Stimulated activated CD4-positive, alpha-beta T cell treated with anti-CD3 and anti-CD28 coated beads, Interleukin-15, amount 100 ng/mL, for 24 hours (primary cell): ENCODE results near the gene RPS15A.
"Not testable (repeated sequence)": the region's sequence is repeated elsewhere in the genome, so short reads cannot be mapped to it uniquely, and the experiment has no call there.

Experiments used
- DNase-seq: peaks from one replicate; pipeline ENCODE4 v3.0.0-alpha.2; 2020

Gene RPS15A

DNA sequence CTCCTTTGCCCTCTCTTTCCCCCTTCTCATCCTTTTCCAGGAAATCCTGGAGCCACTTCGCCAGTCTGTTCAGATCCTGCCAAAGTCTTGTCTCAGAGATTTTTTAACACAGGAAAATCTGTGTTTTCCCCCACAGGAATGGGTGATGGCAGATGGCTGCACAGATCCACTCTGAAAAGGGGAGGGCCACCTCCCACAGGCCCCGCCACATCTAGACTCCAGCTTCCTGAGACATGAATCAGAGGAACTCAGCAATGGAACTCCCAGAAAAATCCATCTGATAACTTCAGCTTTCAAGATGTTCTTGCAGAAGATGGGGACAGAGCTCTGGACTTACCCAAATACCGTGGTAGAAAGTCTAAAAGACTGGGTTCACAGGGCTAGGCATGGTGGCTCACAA is 50.1 kb downstream of the RPS15A start:
- DNase-seq = not testable (repeated sequence)

- not testable (repeated sequence) for DNase-seq
Observed at GRCh38 chr16:18738768-18739167, 51.4 kb downstream of the RPS15A start.

DNA sequence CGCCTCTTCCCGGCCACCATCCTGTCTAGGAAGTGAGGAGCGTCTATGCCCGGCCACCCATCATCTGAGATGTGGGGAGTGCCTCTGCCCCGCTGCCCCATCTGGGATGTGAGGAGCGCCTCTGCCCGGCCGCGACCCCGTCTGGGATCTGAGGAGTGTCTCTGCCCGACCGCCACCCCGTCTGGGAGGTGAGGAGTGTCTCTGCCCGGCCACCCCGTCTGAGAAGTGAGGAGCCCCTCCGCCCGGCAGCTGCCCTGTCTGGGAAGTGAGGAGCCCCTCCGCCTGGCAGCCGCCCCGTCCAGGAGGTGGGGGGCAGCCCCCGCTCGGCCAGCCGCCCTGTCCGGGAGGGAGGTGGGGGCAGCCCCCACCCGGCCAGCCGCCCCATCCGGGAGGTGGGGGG is 55.9 kb downstream of the RPS15A start:
- not testable (repeated sequence) for DNase-seq
